GM18526 (cell line): ENCODE results near the gene HOTAIR.

Experiments used
- POLR2A ChIP-seq: IDR thresholded peaks from 3 replicates; pipeline ENCODE4 v1.6.1; 2011; ENCODE audit not compliant: insufficient read length; ENCODE audit errors: extremely low read depth

Gene HOTAIR

GRCh38 chr12:54005531-54005852, 30.7 kb upstream of the HOTAIR start:
- no peak for TF ChIP-seq POLR2A

DNA sequence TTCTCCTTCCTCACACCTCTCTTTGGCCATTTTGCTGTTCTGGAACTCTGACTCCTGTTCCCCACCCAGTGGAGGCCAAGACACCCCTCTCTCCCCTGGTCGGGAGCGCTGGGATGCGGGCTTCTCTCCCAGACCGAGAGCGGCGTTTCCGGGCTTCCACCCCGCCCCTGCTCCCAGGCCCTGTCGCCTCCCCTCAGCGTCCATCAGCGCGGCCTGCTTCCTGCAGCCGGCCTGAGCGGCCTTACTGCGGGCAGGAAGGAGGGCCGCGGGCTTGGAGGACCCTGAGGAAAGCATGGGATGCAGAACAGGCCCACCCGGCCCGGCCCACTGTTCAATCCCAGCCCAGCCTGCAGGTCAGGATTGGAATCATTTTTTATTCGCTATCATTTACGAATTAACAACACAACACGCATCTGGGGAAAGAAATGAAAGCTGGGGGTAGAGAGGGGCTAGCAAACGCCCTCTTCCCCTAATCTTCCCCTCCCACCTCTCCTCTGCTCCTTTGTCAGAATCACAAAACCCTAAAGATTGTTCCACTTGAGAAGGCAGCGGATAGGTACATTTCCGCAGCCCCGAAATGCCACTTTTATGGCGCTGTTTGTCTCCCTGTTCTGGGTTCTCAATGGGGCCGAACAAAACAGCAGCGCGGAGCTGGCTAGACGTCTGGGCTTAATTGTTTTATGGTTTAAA, 30.2 kb upstream of the HOTAIR start:
- TF ChIP-seq POLR2A = no peak

DNA sequence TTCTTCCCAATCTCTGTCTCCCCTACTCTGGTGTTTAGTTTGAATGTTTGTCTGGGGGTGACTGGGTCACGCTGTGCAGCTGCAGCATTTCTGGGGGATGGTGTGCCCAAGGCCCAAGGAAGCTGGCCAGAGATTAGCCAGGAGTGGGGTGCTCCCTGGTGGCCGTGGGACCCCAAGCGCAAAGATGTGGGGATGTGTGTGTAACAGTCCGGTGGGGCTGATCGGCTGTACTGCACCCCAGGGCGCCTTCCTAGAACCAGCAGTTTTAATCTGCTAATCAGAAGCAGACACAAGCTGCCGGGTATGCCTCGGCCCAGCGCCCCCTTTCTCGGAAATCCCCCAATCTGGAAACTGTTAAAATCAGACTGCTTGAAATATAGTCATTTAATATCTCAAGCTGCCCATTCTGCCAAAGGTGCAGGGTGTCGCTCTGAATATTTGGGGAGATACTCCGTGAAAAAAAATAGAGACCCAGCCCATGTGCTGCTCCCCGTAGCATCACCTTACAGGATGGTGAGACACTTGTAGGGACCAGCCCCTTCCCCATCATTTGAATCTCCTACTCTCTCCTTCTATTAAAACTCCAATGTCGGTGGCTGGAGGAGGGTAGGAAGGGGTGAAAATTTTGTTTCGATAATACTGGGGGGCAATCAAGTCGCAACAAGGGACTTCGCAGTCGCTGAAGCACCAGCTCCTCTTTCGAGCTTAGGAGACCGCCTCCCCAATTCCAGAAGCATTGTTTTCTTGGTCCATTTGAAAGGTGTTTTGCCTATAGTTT, 29.5 kb upstream of the HOTAIR start:
- no peak for TF ChIP-seq POLR2A

GRCh38 chr12:54003625-54004024, 28.9 kb upstream of the HOTAIR start:
- no peak for TF ChIP-seq POLR2A

- TF ChIP-seq POLR2A = no peak
These were observed 28.2 kb upstream of the HOTAIR start for GRCh38 chr12:54002915-54003389.

GRCh38 chr12:54002278-54002914, 27.6 kb upstream of the HOTAIR start:
- TF ChIP-seq POLR2A = no peak

DNA sequence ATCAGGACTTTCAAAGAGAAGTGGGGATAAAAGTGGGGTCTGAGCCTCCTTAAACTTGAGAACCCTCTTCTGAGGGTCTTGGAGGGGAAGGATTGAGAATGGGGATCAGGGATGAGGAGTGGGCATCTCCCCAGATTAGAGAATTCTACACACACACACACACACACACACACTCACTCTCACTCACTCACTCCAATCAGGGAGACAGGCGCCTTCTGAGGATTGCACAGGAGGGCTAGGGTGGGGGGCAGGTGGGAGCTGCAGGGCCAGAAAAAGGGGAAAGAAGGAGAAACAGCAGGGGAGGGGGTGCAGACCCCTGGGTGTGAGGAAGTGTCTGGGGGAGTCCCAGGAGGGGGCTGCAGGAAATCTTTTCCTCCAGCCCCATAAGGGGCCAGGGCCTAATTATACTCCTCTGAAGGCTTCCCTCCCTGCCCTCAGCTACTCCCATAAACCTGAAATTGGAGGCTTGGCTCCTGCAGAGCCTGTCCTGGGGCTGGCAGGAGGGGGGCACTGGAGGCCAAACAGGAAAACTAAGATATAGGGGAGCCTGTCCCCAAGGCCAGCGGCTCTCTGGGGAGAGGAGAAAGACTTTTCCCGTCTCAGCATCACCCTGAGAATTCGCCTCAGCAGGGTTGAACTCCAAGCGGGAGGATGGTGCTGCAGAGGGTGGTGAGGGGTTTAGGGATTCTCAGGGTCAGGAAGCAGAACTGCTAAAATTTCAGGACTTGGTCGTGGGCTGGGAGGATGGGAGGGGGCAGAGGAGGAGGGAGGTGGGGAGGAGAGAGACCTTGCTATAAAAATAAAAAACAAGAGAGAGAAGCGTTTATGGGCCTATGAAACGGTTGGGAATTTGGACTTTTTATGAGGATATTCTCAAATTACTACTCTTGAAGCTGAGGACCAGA, 26.8 kb upstream of the HOTAIR start:
- TF ChIP-seq POLR2A = no peak

DNA sequence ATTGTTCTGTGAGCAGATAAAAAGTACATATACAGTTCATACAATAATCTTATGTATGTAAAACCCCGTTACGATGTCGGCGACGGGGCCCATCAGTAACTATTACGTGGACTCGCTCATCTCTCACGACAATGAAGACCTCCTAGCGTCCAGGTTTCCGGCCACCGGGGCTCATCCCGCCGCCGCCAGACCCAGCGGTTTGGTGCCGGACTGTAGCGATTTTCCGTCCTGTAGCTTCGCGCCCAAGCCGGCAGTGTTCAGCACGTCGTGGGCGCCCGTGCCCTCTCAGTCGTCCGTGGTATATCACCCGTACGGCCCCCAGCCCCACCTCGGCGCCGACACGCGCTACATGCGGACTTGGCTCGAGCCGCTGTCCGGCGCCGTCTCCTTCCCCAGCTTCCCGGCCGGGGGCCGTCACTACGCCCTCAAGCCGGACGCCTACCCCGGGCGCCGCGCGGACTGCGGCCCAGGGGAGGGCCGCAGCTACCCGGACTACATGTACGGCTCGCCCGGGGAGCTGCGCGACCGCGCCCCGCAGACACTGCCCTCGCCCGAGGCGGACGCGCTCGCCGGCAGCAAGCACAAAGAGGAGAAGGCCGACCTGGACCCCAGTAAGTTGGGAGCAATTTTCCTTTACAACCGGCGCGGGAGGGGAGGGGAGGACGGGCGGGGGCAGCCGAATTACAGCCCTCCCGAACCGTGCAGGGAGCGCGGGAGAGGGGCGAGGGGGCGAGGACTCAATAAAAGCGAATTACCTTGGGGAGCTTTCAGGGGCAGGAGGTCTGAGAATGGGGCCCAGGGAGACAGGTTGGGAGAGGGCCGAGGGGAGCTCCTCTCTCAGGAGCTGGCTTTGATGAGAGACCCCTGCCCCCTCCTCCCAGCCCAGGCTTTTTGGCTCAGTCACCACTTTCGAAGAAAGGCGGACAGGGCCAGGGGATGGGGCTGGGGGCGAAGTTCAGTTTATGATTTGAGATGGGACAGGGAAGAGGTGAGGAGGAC, 25.7 kb upstream of the HOTAIR start, which contains the start of gene HOXC9:
TSS of gene HOXC9 (plus strand) at position 46 of the 999 bp plus-strand sequence. CDS start at position 74, 28 bp downstream.
- TF ChIP-seq POLR2A = no peak

DNA sequence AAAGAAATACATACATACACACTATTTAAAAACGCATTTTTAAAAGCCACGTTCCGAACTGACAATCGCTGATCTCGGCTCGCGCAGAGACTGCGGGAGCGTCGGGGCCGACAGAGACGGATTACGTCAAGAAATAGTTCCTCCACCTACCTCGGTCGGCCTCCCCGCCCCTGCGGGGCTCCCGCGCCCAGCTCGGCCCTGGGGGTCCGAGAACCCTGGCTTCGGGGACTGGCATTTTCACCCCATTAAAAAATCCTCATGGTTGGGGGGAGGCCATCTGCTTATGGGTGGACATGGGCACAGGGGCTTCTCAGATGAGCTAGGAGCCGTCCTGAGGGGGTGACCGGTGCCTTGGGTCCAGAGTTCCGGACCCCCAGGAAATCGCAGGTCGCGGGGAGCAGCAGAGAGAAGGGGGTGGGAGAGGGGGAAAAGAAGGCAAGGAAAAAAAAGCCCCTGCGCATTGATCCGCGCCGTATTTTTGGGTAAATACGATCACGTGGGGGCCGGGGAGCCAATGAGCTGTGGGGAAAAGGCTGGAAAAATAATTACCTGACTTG, 24.9 kb upstream of the HOTAIR start:
- TF ChIP-seq POLR2A = no peak

GRCh38 chr12:53998900-53999236, 24.1 kb upstream of the HOTAIR start:
- no peak for TF ChIP-seq POLR2A

GRCh38 chr12:53998110-53998899, 23.6 kb upstream of the HOTAIR start:
- TF ChIP-seq POLR2A = no peak

DNA sequence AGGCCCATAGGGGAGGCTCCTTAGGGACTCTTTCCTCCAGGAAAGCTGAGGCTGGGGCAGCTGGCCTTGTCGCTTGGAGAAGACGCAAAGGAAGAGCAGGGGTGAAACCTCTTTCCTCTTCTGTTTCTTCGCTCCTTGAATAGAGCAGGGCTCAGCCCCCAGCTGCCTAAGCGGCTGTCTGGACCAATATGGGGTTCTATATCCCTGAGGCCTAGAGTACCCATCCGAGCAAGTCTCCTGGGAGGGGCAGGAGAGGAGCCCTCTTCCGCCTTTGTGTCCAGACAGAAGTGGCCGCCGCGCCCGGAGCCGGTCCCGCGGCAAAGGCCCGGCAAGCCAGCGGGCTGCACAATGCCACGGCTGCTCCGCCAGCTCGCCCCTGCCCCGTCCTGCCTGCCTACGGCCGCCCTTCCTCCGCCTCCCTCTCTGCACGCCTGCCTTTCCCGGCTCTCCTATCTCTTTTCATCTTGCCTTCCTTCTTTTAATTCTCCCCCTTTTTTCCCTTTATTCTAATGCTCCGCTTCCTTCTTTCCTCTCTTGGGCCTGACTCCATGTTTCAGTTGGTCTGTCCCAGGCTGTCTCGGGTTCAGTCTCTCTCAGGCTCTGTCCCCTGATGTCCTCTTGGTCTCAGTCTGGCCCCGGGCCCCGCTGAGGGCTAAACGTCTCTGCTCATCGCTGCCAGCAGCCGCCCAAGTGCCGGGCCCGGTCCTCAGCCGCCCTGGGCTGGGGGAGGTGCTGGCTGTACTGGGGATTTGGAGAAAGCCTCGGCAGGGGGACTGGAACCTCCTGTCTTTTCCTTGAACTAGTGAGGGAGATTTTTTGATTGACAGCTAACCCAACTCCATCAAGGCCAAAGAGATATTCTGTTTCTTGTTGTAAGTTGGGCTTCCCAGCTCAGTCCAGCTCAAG, 22.7 kb upstream of the HOTAIR start:
- TF ChIP-seq POLR2A = no peak
